Naive thymus-derived CD4-positive, alpha-beta T cell (primary cell): Measurements from ENCODE around the gene KRTCAP2. TPM values are rescaled to one million over a fixed set of nuclear protein-coding genes. Genes with fewer than 3 reads are reported as not detected.

ENCODE experiments used
- ATAC-seq: fragments of 150-1000 bp; cut with Tn5 transposase; 2 replicates; pipeline ENCODE4 v1.10.0; 2021; ENCODE audit warnings: mild to moderate bottlenecking, moderate library complexity
- CTCF ChIA-PET: fragments of 350-600 bp; sonication (Branson Sonifier 250); formaldehyde crosslinking; loops from one replicate; lab custom pipeline; 2021; ENCODE audit warnings: antibody characterized with exemption; lab: Charles Lee
- POLR2A ChIA-PET: fragments of 350-600 bp; sonication (Branson Sonifier 250); formaldehyde crosslinking; loops from one replicate; lab custom pipeline; 2021; ENCODE audit warnings: antibody characterized with exemption, inconsistent platforms; lab: Charles Lee
- DNase-seq, 9 donors: peaks; one replicate each; pipeline versions ENCODE4 v3.0.0 to v3.0.0-alpha.2; 2020 to 2022; ENCODE audit warnings: mixed read lengths in 1 of 9
- H3K27ac ChIP-seq: one replicate; pipeline ENCODE4 v1.7.0; 2013; ENCODE audit warnings: mild to moderate bottlenecking, low read depth, low read length, moderate library complexity
- H3K27me3 ChIP-seq, 2 donors: one replicate each; pipeline ENCODE4 v1.7.0; 2013; ENCODE audit warnings: low read length in 2 of 2, mild to moderate bottlenecking in 2 of 2, moderate library complexity in 2 of 2; ENCODE audit not compliant: control insufficient read depth in 2 of 2, insufficient read depth in 2 of 2
- H3K36me3 ChIP-seq, 3 experiments: 1 replicate in 2 of 3; 2 replicates in 1 of 3; pipeline ENCODE4 v1.7.0; 2013; ENCODE audit warnings: low read length in 3 of 3, mild to moderate bottlenecking in 3 of 3, moderate library complexity in 1 of 3; ENCODE audit not compliant: insufficient read depth in 3 of 3, control insufficient read depth in 2 of 3
- H3K4me1 ChIP-seq, 2 donors: one replicate each; pipeline ENCODE4 v1.7.0; 2013; ENCODE audit warnings: low read length in 2 of 2, mild to moderate bottlenecking in 2 of 2, moderate library complexity in 1 of 2; ENCODE audit not compliant: control insufficient read depth in 2 of 2, insufficient read depth in 2 of 2
- H3K4me3 ChIP-seq: 2 replicates; pipeline ENCODE4 v1.7.0; 2013; ENCODE audit warnings: mild to moderate bottlenecking, low read length
- H3K9me3 ChIP-seq, 3 experiments: 1 replicate in 2 of 3; 2 replicates in 1 of 3; pipeline ENCODE4 v1.7.0; 2013; ENCODE audit warnings: low read length in 3 of 3; ENCODE audit not compliant: control insufficient read depth in 2 of 3
- H3K27ac Mint-ChIP-seq, 9 donors: one replicate each; pipeline ENCODE4 v1.8.0; 2020 to 2022; ENCODE audit warnings: mixed read lengths in 9 of 9, mild to moderate bottlenecking in 8 of 9, moderate library complexity in 5 of 9, inconsistent platforms in 2 of 9
- H3K27me3 Mint-ChIP-seq, 5 donors: one replicate each; pipeline ENCODE4 v1.8.0; 2021 to 2022; ENCODE audit warnings: mixed read lengths in 5 of 5, mild to moderate bottlenecking in 1 of 5
- H3K36me3 Mint-ChIP-seq, 5 donors: one replicate each; pipeline ENCODE4 v1.8.0; 2020 to 2022; ENCODE audit warnings: mixed read lengths in 5 of 5, mild to moderate bottlenecking in 3 of 5, inconsistent platforms in 1 of 5
- H3K4me1 Mint-ChIP-seq, 7 donors: one replicate each; pipeline ENCODE4 v1.8.0; 2020 to 2022; ENCODE audit warnings: mixed read lengths in 7 of 7, mild to moderate bottlenecking in 3 of 7, inconsistent platforms in 1 of 7
- H3K4me3 Mint-ChIP-seq, 10 donors: one replicate each; pipeline ENCODE4 v1.8.0; 2020 to 2022; ENCODE audit warnings: mild to moderate bottlenecking in 10 of 10, mixed read lengths in 10 of 10, moderate library complexity in 6 of 10, inconsistent platforms in 2 of 10
- H3K9me3 Mint-ChIP-seq, 11 donors: one replicate each; pipeline ENCODE4 v1.8.0; 2020 to 2022; ENCODE audit warnings: mixed read lengths in 11 of 11, mild to moderate bottlenecking in 4 of 11, inconsistent platforms in 1 of 11, moderate library complexity in 1 of 11
- intact Hi-C, 2 donors: fragments of 100-400 bp; cut with micrococcal nuclease; formaldehyde crosslinking; loops; one replicate each; pipeline ENCODE4 v1.15.1; 2023
- polyA plus RNA-seq, 2 donors: library from polyadenylated mRNA; unstranded; fragments of 300-500 nt; fragmentation: Illumina TruSeq; gene quantifications; one replicate each; pipeline ENCODE4 v1.2.3, GENCODE V29; 2021
- total RNA-seq, 6 experiments: library from RNA in 5 of 6; stranded (reverse) in 5 of 6; gene quantifications; 1 replicate in 5 of 6; 2 replicates in 1 of 6; pipeline ENCODE4 v1.2.3 and lab custom pipeline; 2021 to 2026

KRTCAP2 gene
- total and polyA plus RNA-seq, 7 experiments from 2014 or later = 97.4 to 469 (median 159) TPM

- H3K27me3 Mint-ChIP-seq = peaks cover 0 to 6% (median 0%) of the 10 kb centered on the region in 5 donors
- Histone ChIP-seq H3K4me1 (peaks cover 11 to 17% of the 10 kb centered on the region in 2 donors), H3K4me3 (no peak overlapping the region), H3K27ac (peak overlapping the region; percentile 28), H3K9me3 (no peaks in the 10 kb centered on the region), H3K27me3 (no peaks in the 10 kb centered on the region), H3K36me3 (peaks cover 0 to 29% (median 0%) of the 10 kb centered on the region in 3 experiments)
- ChIA-PET CTCF (interaction anchor here (0.6 to 4.5 kb wide), 6 partner anchors 17 to 61 kb away, joined by 3 to 45 read pairs (median 7); no protein-coding TSS in a partner anchor), POLR2A (interaction anchor here (1.2 to 5.1 kb wide), 4 partner anchors 17 to 51 kb away, joined by 3 to 30 read pairs (median 11); partner anchors contain the start of gene THBS3)
- H3K27ac Mint-ChIP-seq = peak overlapping the region in 8 of 9 donors; percentile 65 to 85 (median 73)
- peak; percentile 62 to 84 (median 80) for DNase-seq
- peaks cover 0 to 24% (median 3%) of the 10 kb centered on the region in 5 donors for H3K36me3 Mint-ChIP-seq
- H3K4me1 Mint-ChIP-seq = peaks cover 27 to 45% (median 40%) of the 10 kb centered on the region in 7 donors
- ATAC-seq = peak; percentile 65
- intact Hi-C loops = loop anchor here (1.0 to 2.0 kb wide), 7 partner anchors 16 to 416 kb away; partner anchors contain the start of gene THBS3 (in 1 of the 2)
- peak overlapping the region in 9 of 10 donors; percentile 11 to 97 (median 48) for H3K4me3 Mint-ChIP-seq
- H3K9me3 Mint-ChIP-seq = peaks cover 0 to 4% (median 0%) of the 10 kb centered on the region in 11 donors
Measured at GRCh38 chr1:155176544-155177071, 3.5 kb upstream of the KRTCAP2 start.

GRCh38 chr1:155175927-155176371 lies 2.8 kb upstream of the KRTCAP2 start:
- H3K27me3 ChIP-seq = no peaks in the 10 kb centered on the region
- peaks cover 11 to 17% of the 10 kb centered on the region in 2 donors for H3K4me1 ChIP-seq
- H3K4me3 ChIP-seq = no peak overlapping the region
- ChIA-PET CTCF (interaction anchor here (0.9 to 4.5 kb wide), 6 partner anchors 8 to 91 kb away, joined by 3 to 45 read pairs (median 8); partner anchors contain the start of genes MTX1 and THBS3), POLR2A (interaction anchor here (1.3 to 5.1 kb wide), 5 partner anchors 18 to 68 kb away, joined by 3 to 30 read pairs (median 5); partner anchors contain the start of gene THBS3)
- H3K4me1 Mint-ChIP-seq = peaks cover 27 to 48% (median 40%) of the 10 kb centered on the region in 7 donors
- DNase-seq (peak in 3 of 9 donors; percentile 15 to 35 (median 27)), ATAC-seq (no peak)
- H3K36me3 Mint-ChIP-seq = peaks cover 0 to 21% (median 3%) of the 10 kb centered on the region in 5 donors
- no peaks in the 10 kb centered on the region for H3K9me3 ChIP-seq
- H3K4me3 Mint-ChIP-seq = peak overlapping the region in 7 of 10 donors; percentile 11 to 97 (median 27)
- intact Hi-C loops = loop anchor here (1.0 to 2.0 kb wide), 7 partner anchors 17 to 416 kb away; partner anchors contain the start of gene THBS3 (in 1 of the 2)
- H3K27me3 Mint-ChIP-seq = peaks cover 0 to 6% (median 0%) of the 10 kb centered on the region in 5 donors
- peak overlapping the region; percentile 28 for H3K27ac ChIP-seq
- peaks cover 0 to 29% (median 0%) of the 10 kb centered on the region in 3 experiments for H3K36me3 ChIP-seq
- peaks cover 0 to 4% (median 0%) of the 10 kb centered on the region in 11 donors for H3K9me3 Mint-ChIP-seq
- peak overlapping the region in 7 of 9 donors; percentile 70 to 85 (median 73) for H3K27ac Mint-ChIP-seq

- ATAC-seq = no peak
- H3K4me3 ChIP-seq = no peak overlapping the region
- POLR2A ChIA-PET = interaction anchor here (0.8 to 5.1 kb wide), 5 partner anchors 19 to 69 kb away, joined by 4 to 30 read pairs (median 5); no protein-coding TSS in a partner anchor
- Mint-ChIP-seq H3K9me3 (peaks cover 0 to 4% (median 0%) of the 10 kb centered on the region in 11 donors), H3K4me1 (peaks cover 27 to 49% (median 40%) of the 10 kb centered on the region in 7 donors), H3K27me3 (peaks cover 0 to 6% (median 0%) of the 10 kb centered on the region in 5 donors), H3K27ac (peak overlapping the region in 8 of 9 donors; percentile 28 to 98 (median 78)), H3K4me3 (peak overlapping the region; percentile 56 to 100 (median 82)), H3K36me3 (peaks cover under 1 to 22% (median 3%) of the 10 kb centered on the region in 5 donors)
- H3K36me3 ChIP-seq = peaks cover 0 to 31% (median 0%) of the 10 kb centered on the region in 3 experiments
- peak overlapping the region; percentile 88 for H3K27ac ChIP-seq
- no peaks in the 10 kb centered on the region for H3K27me3 ChIP-seq
- CTCF ChIA-PET = interaction anchor here (0.8 to 4.5 kb wide), 10 partner anchors 8 to 890 kb away, joined by 3 to 45 read pairs (median 6); partner anchors contain the start of genes MTX1 and THBS3
- no peaks in the 10 kb centered on the region for H3K9me3 ChIP-seq
- peaks cover 11 to 17% of the 10 kb centered on the region in 2 donors for H3K4me1 ChIP-seq
- peak in 2 of 9 donors; percentile 9 to 20 for DNase-seq
- intact Hi-C loops = no loop called here
Measured at GRCh38 chr1:155175281-155175926, 2.3 kb upstream of the KRTCAP2 start.

- Mint-ChIP-seq H3K4me3 (peak overlapping the region; percentile 94 to 100 (median 98)), H3K36me3 (peaks cover 3 to 26% (median 4%) of the 10 kb centered on the region in 5 donors), H3K27ac (peak overlapping the region; percentile 72 to 99 (median 98)), H3K27me3 (peaks cover 0 to 6% (median 0%) of the 10 kb centered on the region in 5 donors), H3K9me3 (peaks cover 0 to 4% (median 0%) of the 10 kb centered on the region in 11 donors), H3K4me1 (peaks cover 28 to 51% (median 43%) of the 10 kb centered on the region in 7 donors)
- intact Hi-C loops = loop anchor here (5.0 kb wide), 2 partner anchors 68 to 148 kb away; partner anchors contain the start of gene RUSC1 (in 1 of the 2)
- Histone ChIP-seq H3K36me3 (peaks cover 0 to 34% (median 0%) of the 10 kb centered on the region in 3 experiments), H3K4me1 (peaks cover 11 to 17% of the 10 kb centered on the region in 2 donors), H3K4me3 (peak overlapping the region; percentile 90), H3K9me3 (no peaks in the 10 kb centered on the region), H3K27ac (peak overlapping the region; percentile 88), H3K27me3 (no peaks in the 10 kb centered on the region)
- ChIA-PET POLR2A (interaction anchor here (0.6 to 5.1 kb wide), 10 partner anchors 19 to 1040 kb away, joined by 3 to 30 read pairs (median 4); partner anchors contain the start of gene SLC50A1), CTCF (interaction anchor here (0.5 to 4.5 kb wide), 12 partner anchors 19 to 891 kb away, joined by 3 to 45 read pairs (median 4); partner anchors contain the start of genes MTX1 and THBS3)
- ATAC-seq = no peak
- peak in 7 of 9 donors; percentile 37 to 56 (median 51) for DNase-seq
Measured at GRCh38 chr1:155174324-155175280, 1.5 kb upstream of the KRTCAP2 start.
